ENCODE measurements around the gene ZFTA. TPM values are rescaled to one million over a fixed set of nuclear protein-coding genes. Genes with fewer than 3 reads are reported as not detected.

The ZFTA gene
- total and polyA plus RNA-seq, 10 donors: 3.8 to 16.9 (median 9.2) TPM

DNA sequence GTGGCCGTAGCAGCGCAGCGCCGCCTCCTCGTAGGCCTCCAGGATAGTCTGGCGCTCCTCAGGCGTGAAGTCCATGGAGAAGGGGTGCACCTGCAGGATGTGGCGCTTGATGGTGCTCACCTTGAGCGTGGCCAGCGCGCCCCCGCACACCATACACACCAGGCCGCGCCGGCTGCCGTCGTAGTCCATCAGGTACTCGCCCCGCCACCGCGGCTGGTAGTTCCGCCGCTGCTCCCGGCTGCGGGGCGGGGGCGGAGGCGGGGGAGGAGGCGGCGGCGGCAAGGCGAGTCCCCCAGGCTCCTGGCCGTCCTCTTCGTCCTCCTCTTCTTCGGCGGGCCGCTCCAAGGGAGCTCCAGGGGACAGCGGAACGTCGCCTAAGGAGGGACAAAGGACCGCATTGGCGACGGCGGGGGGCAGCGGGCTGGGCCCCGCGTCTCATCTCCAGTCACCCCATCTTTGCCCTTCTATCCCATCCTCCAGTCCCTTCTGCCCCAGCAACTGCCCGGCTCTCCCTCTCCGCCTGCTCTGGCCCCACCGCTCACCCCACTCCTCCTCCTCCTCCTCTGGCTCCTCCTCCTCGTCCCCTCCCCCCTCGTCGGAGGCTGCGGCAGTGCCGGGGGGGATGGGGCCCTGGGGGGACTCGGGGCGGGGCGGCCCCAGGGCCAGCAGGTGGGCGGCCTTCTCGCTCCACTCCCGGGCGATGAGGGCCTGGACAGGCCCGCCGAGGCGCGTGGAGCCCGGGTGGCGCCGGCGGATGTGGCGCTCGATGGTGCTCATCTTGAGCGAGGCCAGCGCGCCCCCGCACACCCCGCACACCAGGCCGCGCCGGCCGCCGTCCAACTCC, 4.9 kb downstream of the ZFTA start:
- Histone ChIP-seq H3K9me3 (no peaks in the 10 kb centered on the region), H3K27ac (peak overlapping the region in 5 of 8 donors; percentile 1 to 33 (median 22)), H3K4me3 (peak overlapping the region in 5 of 8 donors; percentile 9 to 40 (median 15)), H3K4me1 (peaks cover 0 to 37% (median 13%) of the 10 kb centered on the region in 6 donors), H3K36me3 (peaks cover 0 to 47% (median 5%) of the 10 kb centered on the region in 6 donors), H3K27me3 (replicated peaks in 1 of 7) (peaks cover 0 to 1% (median under 1%) of the 10 kb centered on the region in 7 donors)
- 74 to 91% (median 76%) methylated on average over 30 to 82 of the region's 82 CpGs for WGBS, 5 donors
- intact Hi-C loops (cut with DNase I; ENCODE audit: low total_unique reads): no loop called here
- DNase-seq: no peak
- TF ChIP-seq, protein P1, sequence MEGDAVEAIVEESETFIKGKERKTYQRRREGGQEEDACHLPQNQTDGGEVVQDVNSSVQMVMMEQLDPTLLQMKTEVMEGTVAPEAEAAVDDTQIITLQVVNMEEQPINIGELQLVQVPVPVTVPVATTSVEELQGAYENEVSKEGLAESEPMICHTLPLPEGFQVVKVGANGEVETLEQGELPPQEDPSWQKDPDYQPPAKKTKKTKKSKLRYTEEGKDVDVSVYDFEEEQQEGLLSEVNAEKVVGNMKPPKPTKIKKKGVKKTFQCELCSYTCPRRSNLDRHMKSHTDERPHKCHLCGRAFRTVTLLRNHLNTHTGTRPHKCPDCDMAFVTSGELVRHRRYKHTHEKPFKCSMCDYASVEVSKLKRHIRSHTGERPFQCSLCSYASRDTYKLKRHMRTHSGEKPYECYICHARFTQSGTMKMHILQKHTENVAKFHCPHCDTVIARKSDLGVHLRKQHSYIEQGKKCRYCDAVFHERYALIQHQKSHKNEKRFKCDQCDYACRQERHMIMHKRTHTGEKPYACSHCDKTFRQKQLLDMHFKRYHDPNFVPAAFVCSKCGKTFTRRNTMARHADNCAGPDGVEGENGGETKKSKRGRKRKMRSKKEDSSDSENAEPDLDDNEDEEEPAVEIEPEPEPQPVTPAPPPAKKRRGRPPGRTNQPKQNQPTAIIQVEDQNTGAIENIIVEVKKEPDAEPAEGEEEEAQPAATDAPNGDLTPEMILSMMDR (IDR thresholded peaks at IDR 0.05 in 8 of 11, conservative IDR thresholded peaks at IDR 0.05 in 3 of 11): no peak
- TF ChIP-seq POLR2A (IDR thresholded peaks at IDR 0.05): no peak
- TF ChIP-seq POLR2AphosphoS5 (IDR thresholded peaks at IDR 0.05): peak in 1 of 3 donors; percentile 5

DNA sequence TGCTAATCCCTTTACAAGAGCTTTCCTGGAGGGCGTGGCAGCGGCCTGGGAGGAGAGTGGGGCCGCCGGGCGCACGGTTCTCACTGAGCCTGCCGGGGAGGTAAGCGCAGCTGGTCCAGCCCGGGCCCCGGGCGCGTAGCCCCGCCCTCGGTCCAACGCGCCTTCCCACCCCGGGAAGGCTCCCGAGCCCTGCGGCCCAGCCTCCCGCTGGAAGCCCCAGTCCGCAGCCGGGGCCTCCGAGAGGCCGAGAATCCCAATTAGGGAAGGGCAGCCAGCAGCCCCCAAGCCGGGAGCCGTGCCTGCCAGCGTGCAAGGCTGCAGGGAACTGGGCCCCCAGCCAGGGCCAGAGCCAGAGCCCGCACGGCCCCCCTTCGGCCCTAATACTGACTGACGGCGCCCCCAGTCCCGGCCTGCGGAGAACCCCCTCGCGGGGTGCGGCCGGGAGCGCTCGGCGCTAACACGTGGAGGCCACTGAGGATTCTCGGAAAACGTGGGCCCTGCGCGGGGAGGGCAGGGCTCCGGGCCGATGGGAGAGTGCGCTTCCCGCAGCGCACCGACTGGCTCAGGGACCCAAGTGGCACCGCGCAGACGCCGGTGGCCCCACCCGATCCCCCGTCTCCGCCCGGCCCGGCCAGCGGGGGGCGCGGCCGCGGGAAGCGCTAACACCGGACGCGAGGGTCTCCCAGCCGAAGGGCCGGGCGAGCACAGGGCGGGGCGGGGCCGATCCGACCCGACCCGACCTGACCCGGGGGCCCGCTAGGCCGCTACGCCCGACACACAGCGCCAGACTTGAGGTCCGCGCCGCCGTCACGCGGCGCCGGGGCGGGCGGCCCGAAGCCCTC, 5.7 kb downstream of the ZFTA start:
- intact Hi-C loops (cut with DNase I; ENCODE audit: low total_unique reads): no loop called here
- H3K9me3 ChIP-seq: no peaks in the 10 kb centered on the region
- TF ChIP-seq POLR2AphosphoS5 (IDR thresholded peaks at IDR 0.05) (peak in 2 of 3 donors; percentile 5 to 46), POLR2A (IDR thresholded peaks at IDR 0.05) (no peak)
- TF ChIP-seq, protein P1 (IDR thresholded peaks at IDR 0.05 in 8 of 11, conservative IDR thresholded peaks at IDR 0.05 in 3 of 11): no peak
- H3K4me1 ChIP-seq: peaks cover 0 to 35% (median 13%) of the 10 kb centered on the region in 6 donors
- H3K27ac ChIP-seq: peak overlapping the region in 4 of 8 donors; percentile 1 to 33 (median 28)
- no peak for DNase-seq
- WGBS, 5 donors: 68 to 96% (median 85%) methylated on average over 44 to 96 of the region's 96 CpGs
- no peaks in the 10 kb centered on the region for H3K27me3 ChIP-seq (replicated peaks in 1 of 7)
- peak overlapping the region in 6 of 8 donors; percentile 9 to 40 (median 12) for H3K4me3 ChIP-seq
- H3K36me3 ChIP-seq: peaks cover 0 to 56% (median 12%) of the 10 kb centered on the region in 6 donors

- H3K36me3 ChIP-seq: peaks cover 0 to 63% (median 15%) of the 10 kb centered on the region in 6 donors
- no peak overlapping the region for H3K27ac ChIP-seq
- TF ChIP-seq POLR2AphosphoS5 (IDR thresholded peaks at IDR 0.05) (peak in 2 of 3 donors; percentile 1 to 3), POLR2A (IDR thresholded peaks at IDR 0.05) (no peak)
- peak overlapping the region in 3 of 8 donors; percentile 10 to 40 (median 34) for H3K4me3 ChIP-seq
- H3K4me1 ChIP-seq: peaks cover 0 to 27% (median 10%) of the 10 kb centered on the region in 6 donors
- no peak for DNase-seq
- no peaks in the 10 kb centered on the region for H3K9me3 ChIP-seq
- WGBS, 5 donors: 78 to 93% (median 89%) methylated on average over 34 of the region's 34 CpGs
- intact Hi-C loops (cut with DNase I; ENCODE audit: low total_unique reads): no loop called here
- H3K27me3 ChIP-seq (replicated peaks in 1 of 7): no peaks in the 10 kb centered on the region
Observed at GRCh38 chr11:63761931-63762653, 6.5 kb downstream of the ZFTA start.

DNA sequence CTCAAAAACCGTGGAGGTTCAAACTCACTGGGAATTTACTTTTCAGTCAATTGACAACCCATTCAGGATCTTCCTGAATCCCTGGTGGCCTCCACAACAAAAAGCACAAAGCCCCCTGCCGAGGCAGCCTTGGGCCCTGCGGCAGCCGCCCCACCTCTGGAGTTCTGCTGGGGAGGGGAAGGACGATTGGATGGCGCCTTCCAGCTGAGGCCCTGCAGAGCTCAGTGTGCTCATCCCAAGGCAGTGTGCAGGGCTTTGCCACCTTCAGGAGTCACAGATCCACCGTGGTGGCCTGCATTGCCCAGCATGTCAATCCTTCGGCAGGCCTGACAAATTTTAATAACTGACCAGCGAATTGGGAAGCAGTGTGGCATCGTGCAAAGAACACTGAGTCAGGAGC, 7.4 kb downstream of the ZFTA start:
- intact Hi-C loops (cut with DNase I; ENCODE audit: low total_unique reads): no loop called here
- 86 to 88% (median 87%) methylated on average over 8 to 10 of the region's 10 CpGs for WGBS, 5 donors
- TF ChIP-seq POLR2AphosphoS5 (IDR thresholded peaks at IDR 0.05): peak; percentile 12 to 58 (median 23)
- TF ChIP-seq, protein P1 (IDR thresholded peaks at IDR 0.05 in 8 of 11, conservative IDR thresholded peaks at IDR 0.05 in 3 of 11): no peak
- H3K9me3 ChIP-seq: no peaks in the 10 kb centered on the region
- no peak for DNase-seq
- H3K4me1 ChIP-seq: peaks cover 0 to 18% (median 4%) of the 10 kb centered on the region in 6 donors
- no peak overlapping the region for H3K4me3 ChIP-seq
- H3K27ac ChIP-seq: no peak overlapping the region
- H3K36me3 ChIP-seq: peaks cover 0 to 72% (median 17%) of the 10 kb centered on the region in 6 donors
- H3K27me3 ChIP-seq (replicated peaks in 1 of 7): no peaks in the 10 kb centered on the region

All from spleen (tissue), 11 donors.